Testis (tissue), 3 donors: ENCODE measurements around the gene PTRH1. TPM values are rescaled to one million over a fixed set of nuclear protein-coding genes. Genes with fewer than 3 reads are reported as not detected.

Source experiments
- DNase-seq: peaks from one replicate; pipeline ENCODE4 v3.0.0-alpha.2; 2019
- H3K27ac ChIP-seq, 2 donors: fragments of 200-600 bp; sonication (generic); one replicate each; pipeline ENCODE4 v1.5.1; 2019
- H3K27me3 ChIP-seq: fragments of 200-600 bp; sonication (generic); one replicate; pipeline ENCODE4 v1.5.1; 2019
- H3K36me3 ChIP-seq: fragments of 200-600 bp; sonication (generic); one replicate; pipeline ENCODE4 v1.5.1; 2017; ENCODE audit warnings: low read depth; ENCODE audit errors: missing control alignments
- H3K4me1 ChIP-seq: fragments of 200-600 bp; sonication (generic); one replicate; pipeline ENCODE4 v1.5.1; 2019
- H3K4me3 ChIP-seq, 2 donors: fragments of 200-600 bp; sonication (generic); one replicate each; pipeline ENCODE4 v1.5.1; 2017 to 2019
- H3K9me3 ChIP-seq: fragments of 200-600 bp; sonication (generic); one replicate; pipeline ENCODE4 v1.5.1; 2017
- POLR2A ChIP-seq: fragments of 450-650 bp; IDR thresholded peaks from one replicate; pipeline ENCODE4 v1.6.1; 2017; ENCODE audit warnings: antibody characterized with exemption, mild to moderate bottlenecking, moderate library complexity
- WGBS, 2 donors: methylation state at CpG; one replicate each; pipeline ENCODE4 v1.1.5; 2018; 5-methylcytosine and 5-hydroxymethylcytosine counted together
- intact Hi-C: fragments of 100-400 bp; cut with DNase I; formaldehyde crosslinking; loops from one replicate; pipeline ENCODE4 v1.15.1; 2023; ENCODE audit warnings: low total_unique reads
- polyA plus RNA-seq: library from polyadenylated mRNA; stranded (reverse); fragments of 350-450 nt; fragmentation: Illumina TruSeq; extraction: RNeasy Lipid Tissue Mini Kit (QIAGEN cat#74804); gene quantifications from one replicate; pipeline ENCODE4 v1.2.3, GENCODE V29; 2014; ENCODE audit warnings: low read depth, low replicate concordance; ENCODE audit not compliant: insufficient read depth
- total RNA-seq, 2 donors: library from RNA; depleted of rRNA; stranded (reverse); fragments of >200 nt; gene quantifications; one replicate each; pipeline ENCODE4 v1.2.3, GENCODE V29; 2016
- TF ChIP-seq, protein P1 (sequence below), 3 experiments: fragments of 450-650 bp in 2 of 3; fragments of 200-600 bp in 1 of 3; sonication (generic) in 1 of 3; IDR thresholded peaks; one replicate each; pipeline ENCODE4 v1.5.1; 2016 to 2019; ENCODE audit warnings: antibody characterized with exemption in 3 of 3, mild to moderate bottlenecking in 2 of 3, moderate library complexity in 1 of 3

The PTRH1 gene
- total and polyA plus RNA-seq, 3 donors from 2014 or later, result 18.2 to 24.5 (median 19.0) TPM

DNA sequence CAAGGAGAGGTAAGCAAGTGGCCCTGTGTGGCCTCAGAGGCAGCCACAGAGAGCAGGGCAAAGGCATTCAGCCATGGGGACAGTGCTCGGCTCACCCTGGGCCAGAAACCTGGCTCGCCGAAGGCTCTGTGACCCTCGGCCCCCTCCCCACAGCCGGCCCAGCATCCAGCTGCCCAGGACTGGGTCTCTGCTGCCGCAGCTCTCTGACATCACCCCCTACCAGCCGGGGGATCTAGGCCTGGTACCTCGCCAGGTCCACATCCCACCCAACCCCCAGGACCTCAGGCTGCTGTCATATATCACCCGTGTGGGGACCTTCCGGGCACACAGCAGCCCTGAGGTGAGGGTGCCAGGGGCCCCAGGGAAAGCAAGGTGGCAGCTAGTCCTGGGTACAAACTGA, 2.6 kb downstream of the PTRH1 start:
- DNase-seq, result no peak
- Histone ChIP-seq H3K9me3 (no peaks in the 10 kb centered on the region), H3K4me3 (no peak overlapping the region), H3K27ac (peak overlapping the region in 1 of 2 donors; percentile 55), H3K27me3 (no peaks in the 10 kb centered on the region), H3K4me1 (peaks cover 31% of the 10 kb centered on the region), H3K36me3 (no peaks in the 10 kb centered on the region)
- intact Hi-C loops, result no loop called here
- TF ChIP-seq, protein P1, sequence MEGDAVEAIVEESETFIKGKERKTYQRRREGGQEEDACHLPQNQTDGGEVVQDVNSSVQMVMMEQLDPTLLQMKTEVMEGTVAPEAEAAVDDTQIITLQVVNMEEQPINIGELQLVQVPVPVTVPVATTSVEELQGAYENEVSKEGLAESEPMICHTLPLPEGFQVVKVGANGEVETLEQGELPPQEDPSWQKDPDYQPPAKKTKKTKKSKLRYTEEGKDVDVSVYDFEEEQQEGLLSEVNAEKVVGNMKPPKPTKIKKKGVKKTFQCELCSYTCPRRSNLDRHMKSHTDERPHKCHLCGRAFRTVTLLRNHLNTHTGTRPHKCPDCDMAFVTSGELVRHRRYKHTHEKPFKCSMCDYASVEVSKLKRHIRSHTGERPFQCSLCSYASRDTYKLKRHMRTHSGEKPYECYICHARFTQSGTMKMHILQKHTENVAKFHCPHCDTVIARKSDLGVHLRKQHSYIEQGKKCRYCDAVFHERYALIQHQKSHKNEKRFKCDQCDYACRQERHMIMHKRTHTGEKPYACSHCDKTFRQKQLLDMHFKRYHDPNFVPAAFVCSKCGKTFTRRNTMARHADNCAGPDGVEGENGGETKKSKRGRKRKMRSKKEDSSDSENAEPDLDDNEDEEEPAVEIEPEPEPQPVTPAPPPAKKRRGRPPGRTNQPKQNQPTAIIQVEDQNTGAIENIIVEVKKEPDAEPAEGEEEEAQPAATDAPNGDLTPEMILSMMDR (IDR thresholded peaks at IDR 0.05), result no peak
- TF ChIP-seq POLR2A, result no peak
- 89% methylated on average over 10 of the region's 10 CpGs; no CpG with 5 or more reads in 1 of the 2 donors for WGBS, 2 donors

DNA sequence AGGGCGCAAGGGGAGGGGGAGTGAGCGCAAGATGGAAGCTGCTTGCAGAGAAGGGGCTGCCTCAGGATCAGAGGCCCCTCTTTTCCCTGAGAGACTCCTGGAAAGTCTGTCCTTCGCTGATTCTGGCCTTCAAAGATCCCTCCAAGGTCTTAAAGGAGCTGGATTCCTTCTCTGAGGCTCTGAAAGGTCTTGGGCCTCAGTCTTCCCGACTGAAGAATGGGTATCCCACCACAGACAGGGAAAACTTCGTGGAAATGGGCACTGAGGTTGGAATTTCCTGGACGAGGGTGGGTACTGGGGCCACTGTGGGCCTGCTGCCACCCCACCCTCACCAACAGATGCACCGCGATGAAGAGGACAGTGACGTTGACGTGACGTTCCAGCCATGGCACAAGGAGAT, 3.1 kb downstream of the PTRH1 start:
- H3K9me3 ChIP-seq, result no peaks in the 10 kb centered on the region
- H3K4me3 ChIP-seq, result no peak overlapping the region
- H3K27ac ChIP-seq, result peak overlapping the region in 1 of 2 donors; percentile 55
- TF ChIP-seq POLR2A, result no peak
- TF ChIP-seq, protein P1 (IDR thresholded peaks at IDR 0.05), result no peak
- no peaks in the 10 kb centered on the region for H3K36me3 ChIP-seq
- no peaks in the 10 kb centered on the region for H3K27me3 ChIP-seq
- no peak for DNase-seq
- WGBS, 2 donors, result 82 to 91% methylated on average over 9 to 11 of the region's 11 CpGs
- peaks cover 31% of the 10 kb centered on the region for H3K4me1 ChIP-seq
- intact Hi-C loops, result no loop called here

DNA sequence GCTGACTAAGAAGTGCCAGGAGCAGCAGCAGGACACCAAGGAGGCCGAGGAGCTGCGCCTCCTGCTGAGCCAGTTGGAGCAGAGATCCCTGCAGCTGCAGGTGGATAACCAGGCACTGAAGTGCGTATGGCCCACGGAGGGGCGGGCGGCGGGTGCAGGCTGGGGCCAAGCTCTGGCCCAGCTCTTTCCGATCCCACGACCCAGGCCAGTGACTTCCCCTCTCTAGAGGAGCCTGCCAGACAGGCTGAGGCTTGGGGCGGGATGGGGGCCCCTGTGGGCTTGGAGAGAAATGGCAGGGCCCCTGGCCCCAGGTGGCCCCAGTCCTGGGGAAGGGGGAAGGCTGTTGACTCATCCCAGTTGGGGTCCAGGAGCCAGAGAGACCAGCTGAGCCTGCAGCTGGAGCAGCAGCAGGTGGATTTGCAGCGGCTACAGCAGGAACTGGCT, 3.6 kb downstream of the PTRH1 start:
- H3K27ac ChIP-seq, result no peak overlapping the region
- no peaks in the 10 kb centered on the region for H3K9me3 ChIP-seq
- intact Hi-C loops, result no loop called here
- 53 to 61% methylated on average over 3 to 11 of the region's 11 CpGs for WGBS, 2 donors
- peaks cover 31% of the 10 kb centered on the region for H3K4me1 ChIP-seq
- H3K36me3 ChIP-seq, result no peaks in the 10 kb centered on the region
- TF ChIP-seq, protein P1 (IDR thresholded peaks at IDR 0.05), result no peak
- no peak for TF ChIP-seq POLR2A
- no peak overlapping the region for H3K4me3 ChIP-seq
- no peaks in the 10 kb centered on the region for H3K27me3 ChIP-seq
- no peak for DNase-seq

DNA sequence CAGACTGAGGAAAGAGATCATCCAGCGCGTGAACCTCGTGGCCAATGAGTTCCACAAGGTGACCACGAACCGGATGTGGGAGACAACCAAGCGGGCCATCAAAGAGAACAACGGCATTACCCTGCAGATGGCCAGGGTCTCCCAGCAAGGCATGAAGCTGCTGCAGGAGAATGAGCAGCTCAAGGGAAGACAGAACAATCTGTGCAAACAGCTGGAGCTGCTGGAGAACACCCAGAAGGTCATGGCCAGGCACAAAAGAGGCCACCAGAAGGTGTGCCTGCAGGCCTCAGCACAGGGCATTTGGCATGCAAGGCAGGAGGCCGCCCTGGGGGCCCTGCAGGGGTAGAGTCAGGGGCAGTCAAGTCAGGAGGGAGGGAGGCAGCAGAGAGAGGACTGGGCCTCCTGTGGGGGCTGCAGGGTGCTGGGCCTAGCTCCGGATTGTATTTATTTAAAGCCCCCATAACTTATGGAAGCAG, 4.2 kb downstream of the PTRH1 start:
- TF ChIP-seq, protein P1 (IDR thresholded peaks at IDR 0.05), result no peak
- TF ChIP-seq POLR2A, result no peak
- no peak for DNase-seq
- Histone ChIP-seq H3K36me3 (no peaks in the 10 kb centered on the region), H3K9me3 (no peaks in the 10 kb centered on the region), H3K27me3 (no peaks in the 10 kb centered on the region), H3K4me3 (no peak overlapping the region), H3K4me1 (peaks cover 27% of the 10 kb centered on the region), H3K27ac (no peak overlapping the region)
- intact Hi-C loops, result no loop called here
- WGBS, 2 donors, result 43 to 65% methylated on average over 8 to 9 of the region's 9 CpGs

DNA sequence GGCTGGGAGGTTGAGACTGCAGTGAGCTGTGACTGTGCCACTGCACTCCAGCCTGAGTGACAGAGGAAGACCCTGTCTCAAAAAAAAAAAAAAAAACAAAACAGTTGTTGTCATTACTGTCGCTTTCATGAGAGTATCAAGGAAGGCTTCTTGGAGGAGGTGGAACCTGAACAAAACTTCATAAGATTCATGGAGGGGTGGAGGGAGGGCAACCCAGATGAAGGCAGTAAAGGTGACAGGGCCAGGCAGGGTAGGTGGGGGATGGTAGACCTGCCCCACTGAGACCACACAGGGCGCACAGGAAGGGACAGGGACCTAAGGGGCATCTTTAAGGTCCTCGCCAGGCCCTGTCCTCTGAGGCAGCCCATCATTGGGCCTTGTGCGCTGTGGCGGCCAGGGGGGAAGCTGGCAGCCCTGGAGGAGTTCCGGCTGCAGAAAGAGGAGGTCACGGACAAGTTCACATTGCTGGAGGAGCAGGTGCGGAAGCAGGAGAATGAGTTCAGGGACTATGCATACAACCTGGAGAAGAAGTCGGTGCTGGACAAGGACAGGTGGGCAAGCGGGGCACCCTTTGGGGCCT, 5.2 kb downstream of the PTRH1 start:
- Histone ChIP-seq H3K36me3 (no peaks in the 10 kb centered on the region), H3K4me3 (no peak overlapping the region), H3K27ac (no peak overlapping the region), H3K4me1 (peaks cover 24% of the 10 kb centered on the region), H3K9me3 (no peaks in the 10 kb centered on the region), H3K27me3 (no peaks in the 10 kb centered on the region)
- intact Hi-C loops, result no loop called here
- WGBS, 2 donors, result 90 to 93% methylated on average over 9 to 10 of the region's 10 CpGs
- DNase-seq, result no peak
- no peak for TF ChIP-seq POLR2A
- TF ChIP-seq, protein P1 (IDR thresholded peaks at IDR 0.05), result no peak
